GM19238 (cell line): ENCODE results near the gene KRTAP10-4.
"Not testable (repeated sequence)": the region's sequence is repeated elsewhere in the genome, so short reads cannot be mapped to it uniquely, and the experiment has no call there.

Source experiments
- DNase-seq: peaks from one replicate; pipeline ENCODE4 v3.0.0; 2011; ENCODE audit warnings: low spot score; ENCODE audit not compliant: insufficient read length

KRTAP10-4 gene

GRCh38 chr21:44598061-44598460 lies 24.5 kb downstream of the KRTAP10-4 start:
- DNase-seq: no peak

GRCh38 chr21:44599264-44600029 lies 25.9 kb downstream of the KRTAP10-4 start:
- DNase-seq: no peak

GRCh38 chr21:44600118-44600978 lies 26.8 kb downstream of the KRTAP10-4 start, which contains the start of gene KRTAP10-7:
Gene KRTAP10-7, plus strand, starts transcription at chr21:44600597. Its CDS starts 25 bp downstream, at chr21:44600622.
- not testable (repeated sequence) for DNase-seq

DNA sequence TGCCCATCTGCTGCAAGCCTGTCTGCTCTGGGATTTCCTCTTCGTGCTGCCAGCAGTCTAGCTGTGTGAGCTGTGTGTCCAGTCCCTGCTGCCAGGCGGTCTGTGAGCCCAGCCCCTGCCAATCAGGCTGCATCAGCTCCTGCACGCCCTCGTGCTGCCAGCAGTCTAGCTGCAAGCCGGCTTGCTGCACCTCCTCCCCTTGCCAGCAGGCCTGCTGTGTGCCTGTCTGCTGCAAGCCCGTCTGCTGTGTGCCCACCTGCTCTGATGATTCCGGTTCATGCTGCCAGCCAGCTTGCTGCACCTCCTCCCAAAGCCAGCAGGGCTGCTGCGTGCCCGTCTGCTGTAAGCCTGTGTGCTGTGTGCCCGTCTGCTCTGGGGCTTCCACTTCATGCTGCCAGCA lies 27.6 kb downstream of the KRTAP10-4 start:
- DNase-seq: not testable (repeated sequence)

DNA sequence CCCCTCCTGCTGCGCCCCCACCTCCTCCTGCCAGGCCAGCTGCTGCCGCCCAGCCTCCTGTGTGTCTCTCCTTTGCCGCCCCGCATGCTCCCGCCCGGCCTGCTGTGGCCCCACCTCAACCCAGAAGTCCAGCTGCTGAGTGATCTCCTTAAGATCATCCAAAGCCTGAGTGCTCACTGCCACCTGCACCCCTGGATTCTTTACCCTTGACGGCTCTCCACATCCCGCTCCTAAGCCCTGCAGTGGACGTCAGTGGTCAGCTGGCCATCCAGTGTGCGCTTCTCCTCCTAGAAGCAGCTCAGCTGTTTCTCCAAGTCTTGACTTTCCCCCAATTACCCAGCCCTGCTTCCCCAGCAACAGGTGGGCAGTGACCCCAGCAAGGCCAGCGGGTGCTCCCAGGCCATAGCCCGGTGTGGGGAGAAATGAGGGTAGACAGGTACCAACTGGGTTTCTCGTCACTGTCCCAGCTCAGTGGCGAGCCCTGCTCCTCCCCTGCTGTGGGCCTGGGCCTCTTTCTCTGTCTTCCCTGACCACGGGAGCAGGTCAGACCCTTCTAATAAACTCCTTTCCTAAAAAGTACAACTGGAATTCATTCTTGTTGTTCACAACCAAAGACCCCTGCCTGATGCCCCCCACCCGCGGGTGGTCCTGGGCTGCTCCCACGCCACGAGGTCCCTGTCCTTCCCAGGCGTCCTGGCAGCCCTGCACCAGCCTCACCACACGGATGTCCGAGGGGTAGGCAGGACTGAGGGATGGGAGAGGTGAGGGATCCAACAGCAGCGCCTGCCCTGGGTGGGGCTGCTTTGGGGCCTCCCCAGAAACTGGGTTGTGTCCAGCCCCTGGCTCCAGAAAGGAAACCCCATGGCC lies 28.3 kb downstream of the KRTAP10-4 start:
- no peak for DNase-seq

GRCh38 chr21:44602463-44602850 lies 28.9 kb downstream of the KRTAP10-4 start:
- DNase-seq: no peak

DNA sequence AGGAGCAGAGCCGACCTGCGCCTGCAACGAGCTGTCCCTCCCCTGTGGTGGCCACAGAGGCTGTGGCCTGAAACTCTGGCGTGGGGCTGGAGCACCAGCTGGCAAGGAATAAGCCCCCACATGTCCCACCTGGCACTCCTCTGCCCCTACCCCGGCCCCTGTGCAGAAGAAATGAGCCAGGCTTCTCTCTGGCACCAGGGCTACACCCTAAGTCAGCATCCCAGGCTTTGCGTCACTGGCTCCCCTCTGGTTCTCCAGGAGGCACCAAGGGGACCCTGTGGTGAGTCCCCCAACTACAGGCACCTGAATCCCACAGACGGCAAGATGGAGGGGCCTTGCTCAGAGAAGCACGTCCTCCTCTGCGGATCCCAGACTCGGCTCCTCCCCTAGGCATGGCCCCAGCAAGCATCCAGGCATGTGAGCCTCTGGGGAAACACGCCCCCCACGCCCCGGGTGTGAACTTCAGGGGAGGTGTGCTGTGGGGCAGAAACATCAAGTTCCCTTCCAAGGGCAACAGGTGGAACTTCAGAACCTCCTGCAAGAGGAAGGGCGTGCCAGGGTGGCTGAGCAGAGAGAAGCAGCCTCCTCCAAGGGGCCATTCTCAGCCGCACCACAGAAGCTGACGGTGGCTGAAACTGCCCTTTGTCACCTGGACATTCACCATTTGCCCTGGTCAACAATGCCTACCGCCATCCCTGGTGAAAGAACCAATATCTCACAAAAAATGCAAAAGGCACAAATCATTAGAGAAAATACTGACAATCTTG lies 29.8 kb downstream of the KRTAP10-4 start:
- DNase-seq: no peak

GRCh38 chr21:44603911-44604310 lies 30.4 kb downstream of the KRTAP10-4 start:
- DNase-seq: no peak

GRCh38 chr21:44606495-44606894 lies 33.0 kb downstream of the KRTAP10-4 start:
- DNase-seq: no peak

GRCh38 chr21:44609193-44609592 lies 35.7 kb downstream of the KRTAP10-4 start:
- DNase-seq: no peak

- DNase-seq: not testable (repeated sequence)
Observed at GRCh38 chr21:44610157-44610843, 36.8 kb downstream of the KRTAP10-4 start.

DNA sequence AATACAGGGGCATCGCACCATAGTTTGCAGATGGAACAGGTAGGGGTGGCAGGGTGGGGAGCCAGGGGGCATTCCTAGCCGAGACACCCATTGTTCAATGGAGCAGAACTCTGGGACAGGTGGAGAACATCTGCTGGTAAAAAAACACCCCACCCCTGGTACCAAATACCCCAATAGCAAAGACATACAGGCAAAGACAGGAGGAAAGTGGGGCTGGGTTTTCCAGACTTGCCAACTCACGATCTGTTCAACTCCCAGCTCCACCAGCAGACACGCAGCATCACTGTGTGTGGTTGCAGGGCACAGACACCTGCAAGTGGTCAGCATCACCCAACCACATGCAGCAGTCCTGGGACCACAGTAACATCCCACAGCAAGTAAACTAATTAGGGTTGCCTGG lies 38.0 kb downstream of the KRTAP10-4 start:
- DNase-seq: no peak

- DNase-seq: no peak
Observed at GRCh38 chr21:44612029-44612486, 38.5 kb downstream of the KRTAP10-4 start, which contains the start of gene KRTAP10-8. Gene KRTAP10-8, plus strand, starts transcription at chr21:44612079. Its CDS starts 22 bp downstream, at chr21:44612101.

DNA sequence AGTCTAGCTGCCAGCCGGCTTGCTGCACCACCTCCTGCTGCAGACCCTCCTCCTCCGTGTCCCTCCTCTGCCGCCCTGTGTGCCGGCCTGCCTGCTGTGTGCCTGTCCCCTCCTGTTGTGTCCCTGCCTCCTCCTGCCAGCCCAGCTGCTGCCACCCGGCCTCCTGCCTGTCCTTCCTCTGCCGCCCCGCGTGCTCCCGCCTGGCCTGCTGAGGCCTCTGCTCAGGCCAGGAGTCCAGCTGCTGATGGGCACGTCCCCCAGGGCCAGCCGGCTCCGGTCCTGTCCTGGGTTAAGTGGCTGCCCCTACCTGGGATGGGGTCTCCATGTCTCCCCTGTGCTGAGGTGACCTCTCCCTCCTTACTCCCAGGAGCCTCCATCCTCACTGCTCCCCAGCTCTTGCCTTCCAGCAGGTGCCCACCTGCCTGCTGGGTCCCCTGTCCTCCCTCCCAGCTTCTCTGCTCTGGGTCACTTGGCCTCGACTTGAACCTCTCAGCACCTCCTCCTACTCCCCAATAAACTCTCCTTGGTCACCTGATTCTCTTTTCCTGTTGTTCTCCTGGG lies 39.2 kb downstream of the KRTAP10-4 start:
- DNase-seq: no peak

GRCh38 chr21:44613386-44614155 lies 40.0 kb downstream of the KRTAP10-4 start:
- no peak for DNase-seq

GRCh38 chr21:44614161-44614631 lies 40.7 kb downstream of the KRTAP10-4 start:
- DNase-seq: no peak

DNA sequence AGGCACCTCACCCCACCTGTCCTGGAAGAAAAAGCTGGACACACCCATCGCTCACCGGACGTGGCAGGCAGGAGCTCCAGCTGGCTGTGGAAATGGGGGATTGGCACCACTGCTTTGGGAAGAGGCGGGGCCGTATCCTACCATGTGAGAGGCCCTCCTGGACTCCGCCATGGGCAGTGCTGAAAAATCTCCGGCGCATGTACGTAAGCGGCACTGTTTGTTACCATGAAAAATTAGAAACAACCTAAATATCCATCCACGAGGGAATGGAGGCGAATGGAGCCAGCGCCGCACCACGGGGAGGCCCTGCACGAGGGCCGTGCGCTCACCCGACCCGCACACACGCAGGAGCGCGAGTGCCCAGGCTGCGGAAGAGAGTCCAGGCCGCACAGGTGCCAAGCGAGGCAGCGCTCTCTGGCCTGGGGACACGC lies 41.4 kb downstream of the KRTAP10-4 start:
- no peak for DNase-seq

GRCh38 chr21:44615466-44615865 lies 41.9 kb downstream of the KRTAP10-4 start:
- no peak for DNase-seq
